ENCODE data around the gene LRRC75B.
"Not testable (repeated sequence)": the region's sequence is repeated elsewhere in the genome, so short reads cannot be mapped to it uniquely, and the experiment has no call there.

LRRC75B gene, protein sequence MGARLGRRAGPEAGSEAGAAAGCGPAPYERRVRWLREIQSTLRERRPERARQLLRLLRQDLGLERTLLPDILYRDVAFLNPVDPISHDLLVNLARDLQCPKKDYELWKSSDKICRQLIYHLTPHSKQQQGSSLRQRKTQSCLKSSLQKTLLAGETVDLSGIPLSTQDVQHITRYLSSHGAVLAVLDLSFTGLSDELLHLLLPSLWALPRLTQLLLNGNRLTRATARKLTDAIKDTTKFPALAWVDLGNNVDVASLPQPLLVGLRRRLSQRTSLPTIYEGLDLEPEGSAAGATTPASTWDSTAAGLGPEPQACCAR

DNA sequence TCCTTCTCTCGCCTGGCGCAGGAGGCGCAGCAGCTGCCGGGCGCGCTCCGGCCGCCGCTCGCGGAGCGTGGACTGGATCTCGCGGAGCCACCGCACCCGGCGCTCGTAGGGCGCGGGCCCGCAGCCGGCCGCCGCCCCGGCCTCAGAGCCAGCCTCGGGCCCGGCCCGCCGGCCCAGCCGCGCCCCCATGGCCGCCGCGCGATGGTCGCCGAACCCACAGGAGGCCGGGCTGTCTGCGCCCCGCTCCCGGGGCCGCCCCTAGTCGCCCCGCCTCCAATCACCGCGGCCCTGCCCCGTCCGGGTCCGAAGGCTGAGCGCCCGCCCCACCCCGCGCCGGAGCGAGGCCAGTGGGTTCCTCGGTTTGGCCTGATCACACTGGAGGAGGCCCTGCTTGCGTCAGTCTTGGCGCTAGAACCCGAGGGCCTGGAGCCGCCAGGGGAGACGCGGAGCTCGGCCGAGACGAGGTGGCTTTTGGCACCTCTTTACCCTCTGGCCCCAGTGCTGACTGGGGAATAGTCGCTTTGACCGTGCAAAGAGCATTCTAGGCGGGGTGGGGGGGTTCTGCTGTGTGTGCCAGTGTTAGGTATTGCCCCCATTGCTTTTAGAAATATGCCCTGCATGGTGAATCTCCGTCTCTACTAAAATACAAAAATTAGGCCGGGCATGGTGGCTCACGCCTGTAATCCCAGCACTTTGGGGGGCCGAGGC is at the start of gene LRRC75B:
LRRC75B (minus strand) TSS at position 223 of the 708 bp plus-strand sequence; CDS start at position 189, 34 bp downstream.
- Histone ChIP-seq H3K9me3 (no peaks in the 10 kb centered on the region), H3K27me3 (ENCODE audit: low read depth) (no peaks in the 10 kb centered on the region), H3K4me3 (peak within 1 kb of the TSS; percentile 49), H3K4me1 (peaks cover 4% of the 10 kb centered on the region), H3K36me3 (replicated peaks) (no peaks in the 10 kb centered on the region)
- peak; percentile 75 to 93 for DNase-seq (ENCODE audit: low spot score in 2 of 2)
- in situ Hi-C loops (cut with MboI; ENCODE audit: low sequenced_read_pairs), result no loop called here

DNA sequence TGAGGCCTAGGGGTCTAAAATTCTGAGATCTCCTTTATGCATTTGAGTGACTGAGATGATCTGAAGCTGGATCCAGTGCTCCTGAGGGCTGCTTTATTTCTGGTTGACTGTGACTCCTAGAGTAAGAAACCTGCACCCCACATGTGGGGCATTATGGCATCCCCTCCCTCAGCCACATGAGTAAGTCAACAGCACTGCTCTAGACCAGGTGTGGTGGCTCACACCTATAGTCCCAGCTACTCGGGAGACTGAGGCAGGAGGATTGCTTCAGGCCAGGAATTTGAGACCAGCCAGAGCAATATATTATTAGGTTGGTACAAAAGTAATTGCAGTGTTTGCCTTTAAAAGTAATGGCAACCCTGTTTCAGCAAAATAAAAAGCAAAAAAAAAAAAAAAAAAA is 49.4 kb upstream of the LRRC75B start:
- not testable (repeated sequence) for H3K27me3 ChIP-seq (ENCODE audit: low read depth); H3K4me1 ChIP-seq; H3K4me3 ChIP-seq; DNase-seq (ENCODE audit: low spot score in 2 of 2); H3K9me3 ChIP-seq; H3K36me3 ChIP-seq (replicated peaks)
- in situ Hi-C loops (cut with MboI; ENCODE audit: low sequenced_read_pairs), result loop anchor here (10.0 kb wide), 1 partner anchor 112 kb away; no protein-coding TSS in a partner anchor

DNA sequence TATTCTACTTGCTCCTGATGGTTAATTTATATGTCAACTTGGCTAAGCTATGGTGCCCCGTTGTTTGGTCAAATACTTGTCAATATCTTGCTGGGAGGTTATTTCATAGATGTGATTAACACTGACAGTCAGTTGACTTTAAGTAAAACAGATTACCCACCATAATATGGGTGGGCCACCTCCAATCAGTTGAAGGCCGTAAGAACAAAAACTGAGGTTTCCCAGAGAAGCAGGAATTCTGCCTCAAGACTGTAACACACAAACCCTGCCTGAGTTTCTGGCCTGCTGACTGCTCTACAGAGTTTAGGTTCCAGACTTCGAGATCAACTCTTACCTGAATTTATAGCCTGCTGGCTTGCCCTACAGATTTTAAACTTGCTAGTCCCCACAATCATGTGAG is 43.6 kb upstream of the LRRC75B start:
- H3K36me3 ChIP-seq (replicated peaks); H3K4me1 ChIP-seq; H3K4me3 ChIP-seq; in situ Hi-C loops (cut with MboI; ENCODE audit: low sequenced_read_pairs); H3K9me3 ChIP-seq; DNase-seq (ENCODE audit: low spot score in 2 of 2); H3K27me3 ChIP-seq (ENCODE audit: low read depth): not testable (repeated sequence)

DNA sequence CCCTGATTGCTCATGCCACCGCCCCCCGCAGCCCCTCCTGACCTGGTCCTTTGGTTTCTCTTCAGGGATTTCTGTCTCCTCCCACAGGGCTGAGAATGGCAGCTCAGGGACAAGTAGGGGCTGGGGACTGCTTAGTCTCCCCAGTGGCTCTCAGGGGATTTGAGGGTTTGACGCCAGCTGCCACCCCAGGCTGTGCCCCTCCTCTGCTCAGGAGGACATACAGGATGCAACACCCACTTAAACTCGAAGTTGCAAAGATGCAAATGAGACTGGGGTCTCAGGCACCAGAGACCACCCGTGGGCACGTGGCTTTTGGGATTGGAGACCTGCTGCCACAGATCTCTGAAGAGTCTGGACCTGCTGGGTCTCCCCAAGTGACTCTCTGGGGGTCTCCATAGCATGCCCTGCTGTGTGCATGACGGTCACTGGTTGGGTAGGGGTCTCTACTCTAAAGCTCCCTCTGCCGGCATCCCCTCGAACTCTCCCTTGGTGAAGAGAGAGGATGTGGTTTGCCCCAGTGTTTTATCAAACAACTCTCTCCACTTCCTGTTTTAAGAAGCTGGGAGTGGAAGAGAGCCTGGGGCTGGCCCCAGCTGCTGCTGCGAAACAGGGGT is 42.0 kb upstream of the LRRC75B start:
- peaks cover 18% of the 10 kb centered on the region for H3K4me1 ChIP-seq
- H3K9me3 ChIP-seq; DNase-seq (ENCODE audit: low spot score in 2 of 2); H3K27me3 ChIP-seq (ENCODE audit: low read depth); H3K4me3 ChIP-seq; in situ Hi-C loops (cut with MboI; ENCODE audit: low sequenced_read_pairs); H3K36me3 ChIP-seq (replicated peaks): not testable (repeated sequence)

DNA sequence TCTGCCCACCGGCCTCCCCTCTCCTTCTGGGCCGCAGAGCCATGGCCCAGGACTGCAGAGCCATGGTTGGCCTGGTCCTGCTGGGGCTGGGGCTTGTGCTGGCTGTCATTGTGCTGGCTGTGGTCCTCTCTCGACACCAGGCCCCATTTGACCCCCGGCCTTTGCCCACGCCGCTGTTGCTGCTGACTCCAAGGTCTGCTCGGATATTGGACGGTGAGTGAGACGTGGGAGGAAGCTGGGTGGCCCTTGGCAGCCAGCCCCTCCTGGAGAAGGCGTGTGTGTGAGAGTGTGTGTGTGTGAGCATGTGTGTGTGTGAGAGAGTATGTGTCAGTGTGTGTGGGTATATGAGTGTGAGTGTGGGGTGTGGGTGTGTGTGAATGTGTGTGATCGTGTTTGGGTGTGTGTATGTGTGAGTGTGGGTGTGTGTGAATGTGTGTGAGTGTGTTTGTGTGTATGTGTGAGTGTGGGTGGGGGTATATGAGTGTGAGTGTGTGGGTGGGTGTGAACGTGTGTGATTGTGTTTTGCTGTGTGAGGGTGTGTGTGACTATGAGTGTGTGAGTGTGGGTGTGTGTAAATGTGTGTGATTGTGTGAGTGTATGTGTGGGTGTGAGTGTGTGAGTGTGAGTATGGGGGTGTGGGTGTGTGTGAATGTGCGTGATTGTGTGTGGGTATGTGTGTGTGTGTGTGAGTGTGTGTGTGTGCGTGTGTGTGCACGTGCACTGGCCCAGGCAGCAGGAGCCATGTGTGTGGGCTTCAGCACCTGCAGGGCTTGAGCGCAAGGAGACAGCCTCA is 40.6 kb upstream of the LRRC75B start:
- H3K4me3 ChIP-seq; in situ Hi-C loops (cut with MboI; ENCODE audit: low sequenced_read_pairs); H3K27me3 ChIP-seq (ENCODE audit: low read depth); DNase-seq (ENCODE audit: low spot score in 2 of 2); H3K9me3 ChIP-seq; H3K36me3 ChIP-seq (replicated peaks): not testable (repeated sequence)
- H3K4me1 ChIP-seq, result peaks cover 18% of the 10 kb centered on the region

DNA sequence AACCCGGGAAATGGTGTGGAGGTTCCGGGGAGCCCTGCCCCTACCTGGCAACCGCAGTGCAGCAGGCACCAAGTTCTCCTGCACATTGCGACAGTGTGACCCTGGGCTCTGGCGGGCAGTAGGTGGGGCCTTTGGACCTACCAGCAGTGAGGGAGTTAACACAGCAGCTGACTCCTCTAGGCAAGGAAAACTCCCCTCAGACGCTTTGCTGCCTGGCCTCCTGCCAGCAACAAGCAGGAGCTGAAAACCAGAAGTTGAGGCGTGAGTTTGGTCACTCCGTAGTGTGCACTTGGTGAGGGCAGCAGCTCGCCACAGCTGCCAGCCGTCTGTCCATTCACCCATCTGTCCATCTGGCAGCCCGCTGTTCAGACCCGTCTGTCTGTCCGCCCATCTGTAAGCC is 39.8 kb upstream of the LRRC75B start:
- DNase-seq (ENCODE audit: low spot score in 2 of 2); in situ Hi-C loops (cut with MboI; ENCODE audit: low sequenced_read_pairs); H3K36me3 ChIP-seq (replicated peaks); H3K9me3 ChIP-seq; H3K27me3 ChIP-seq (ENCODE audit: low read depth); H3K4me3 ChIP-seq: not testable (repeated sequence)
- H3K4me1 ChIP-seq, result peaks cover 18% of the 10 kb centered on the region

DNA sequence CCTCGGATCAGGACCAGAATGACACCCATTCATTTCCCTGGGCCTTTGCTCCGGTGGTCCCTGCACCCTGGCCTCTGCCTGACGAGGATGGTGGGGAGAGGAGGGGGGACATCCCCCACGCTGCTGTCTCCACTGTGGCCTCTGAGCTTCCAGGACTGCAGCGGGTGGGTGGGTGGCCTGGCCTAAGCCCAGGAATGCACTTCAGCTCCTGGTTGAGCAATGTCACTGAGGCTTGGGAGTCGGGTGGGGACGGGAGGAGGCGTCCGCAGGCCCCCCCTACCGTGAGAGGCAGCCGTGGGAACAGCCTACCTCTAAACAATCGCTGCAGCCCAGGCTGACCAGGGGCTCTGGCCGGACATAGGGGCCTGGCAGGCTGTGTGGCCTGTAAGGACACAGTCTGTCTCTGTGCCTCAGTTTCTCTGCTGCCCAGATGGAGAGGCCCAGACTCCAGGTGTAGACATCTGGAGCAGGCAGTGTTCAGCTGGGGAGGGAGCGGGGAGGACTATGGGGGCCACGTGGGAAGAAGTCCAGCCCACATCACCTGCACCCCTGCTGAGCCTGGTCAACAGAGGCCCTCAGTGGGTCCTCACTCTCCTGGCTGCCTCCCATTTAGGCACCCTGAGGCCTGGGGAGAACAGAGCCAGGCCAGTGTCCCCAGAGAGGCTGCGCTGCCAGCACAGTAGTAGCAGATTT is 38.7 kb upstream of the LRRC75B start:
- H3K27me3 ChIP-seq (ENCODE audit: low read depth); H3K4me3 ChIP-seq; H3K9me3 ChIP-seq; in situ Hi-C loops (cut with MboI; ENCODE audit: low sequenced_read_pairs); H3K36me3 ChIP-seq (replicated peaks): not testable (repeated sequence)
- peaks cover 18% of the 10 kb centered on the region for H3K4me1 ChIP-seq
- DNase-seq (ENCODE audit: low spot score in 2 of 2), result peak in 1 of 2 experiments; percentile 35

DNA sequence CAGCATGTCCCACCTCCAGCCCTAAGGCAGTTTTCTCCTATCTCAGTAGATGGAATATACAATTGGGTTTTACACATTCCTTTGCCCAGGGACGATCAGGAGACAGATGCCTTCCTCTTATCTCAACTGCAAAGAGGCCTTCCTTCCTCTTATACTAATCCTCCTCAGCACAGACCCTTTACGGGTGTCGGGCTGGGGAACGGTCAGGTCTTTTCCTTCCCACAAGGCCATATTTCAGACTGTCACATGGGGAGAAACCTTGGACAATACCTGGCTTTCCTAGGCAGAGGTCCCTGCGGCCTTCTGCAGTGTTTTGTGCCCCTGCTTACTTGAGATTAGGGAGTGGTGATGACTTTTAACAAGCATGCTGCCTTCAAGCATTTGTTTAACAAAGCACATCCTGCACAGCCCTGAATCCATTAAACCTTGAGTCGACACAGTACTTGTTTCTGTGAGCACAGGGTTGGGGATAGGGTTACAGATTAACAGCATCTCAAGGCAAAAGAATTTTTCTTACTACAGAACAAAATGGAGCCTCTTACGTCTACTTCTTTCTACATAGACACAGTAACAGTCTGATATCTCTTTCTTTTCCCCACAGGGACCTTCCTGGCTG is 38.0 kb upstream of the LRRC75B start:
- in situ Hi-C loops (cut with MboI; ENCODE audit: low sequenced_read_pairs); H3K4me3 ChIP-seq: not testable (repeated sequence)
- DNase-seq (ENCODE audit: low spot score in 2 of 2), result peak; percentile 45 to 63

DNA sequence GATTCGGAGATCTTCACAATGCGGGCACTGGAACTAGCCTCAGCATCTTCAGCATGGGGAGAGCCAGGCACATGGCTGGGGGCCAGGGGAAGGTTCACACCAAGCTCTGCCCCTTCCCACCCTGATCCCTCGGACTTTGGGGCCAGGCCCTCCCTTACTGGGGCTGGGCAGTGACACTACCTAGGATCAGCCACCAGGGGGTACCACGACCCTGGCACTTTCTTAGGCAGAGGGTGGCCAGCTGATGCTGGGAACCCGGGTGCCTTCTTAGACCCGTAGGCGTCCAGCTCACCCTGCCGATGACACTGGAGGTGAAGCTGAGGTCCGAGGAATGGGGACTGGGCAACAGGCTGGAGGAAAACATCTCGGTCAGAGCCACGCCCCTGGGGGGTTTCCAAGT is 36.2 kb upstream of the LRRC75B start:
- peak in 1 of 2 experiments; percentile 71 for DNase-seq (ENCODE audit: low spot score in 2 of 2)
- in situ Hi-C loops (cut with MboI; ENCODE audit: low sequenced_read_pairs); H3K27me3 ChIP-seq (ENCODE audit: low read depth); H3K4me3 ChIP-seq; H3K36me3 ChIP-seq (replicated peaks); H3K9me3 ChIP-seq: not testable (repeated sequence)
- peaks cover 18% of the 10 kb centered on the region for H3K4me1 ChIP-seq

More for the DNA sequence above, 38.0 kb upstream of the LRRC75B start:
- H3K36me3 ChIP-seq (replicated peaks); H3K27me3 ChIP-seq (ENCODE audit: low read depth); H3K9me3 ChIP-seq: not testable (repeated sequence)
- H3K4me1 ChIP-seq, result peaks cover 18% of the 10 kb centered on the region

DNA sequence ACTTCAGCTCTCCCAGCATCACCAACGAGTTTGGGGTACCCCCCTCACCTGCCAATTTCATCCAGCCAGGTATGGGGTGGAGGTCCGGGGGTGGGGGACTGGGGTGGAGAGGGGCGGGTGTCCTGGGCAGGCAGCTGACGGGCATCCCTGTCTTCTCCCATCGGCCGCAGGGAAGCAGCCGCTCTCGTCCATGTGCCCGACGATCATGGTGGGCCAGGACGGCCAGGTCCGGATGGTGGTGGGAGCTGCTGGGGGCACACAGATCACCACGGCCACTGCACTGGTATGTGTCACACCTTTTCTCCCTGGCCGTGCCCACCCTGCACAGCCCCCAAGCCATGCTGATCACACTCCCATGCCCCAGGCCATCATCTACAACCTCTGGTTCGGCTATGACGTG is 35.0 kb upstream of the LRRC75B start:
- H3K9me3 ChIP-seq; H3K4me3 ChIP-seq; DNase-seq (ENCODE audit: low spot score in 2 of 2); H3K36me3 ChIP-seq (replicated peaks); in situ Hi-C loops (cut with MboI; ENCODE audit: low sequenced_read_pairs); H3K27me3 ChIP-seq (ENCODE audit: low read depth): not testable (repeated sequence)
- peaks cover 18% of the 10 kb centered on the region for H3K4me1 ChIP-seq

DNA sequence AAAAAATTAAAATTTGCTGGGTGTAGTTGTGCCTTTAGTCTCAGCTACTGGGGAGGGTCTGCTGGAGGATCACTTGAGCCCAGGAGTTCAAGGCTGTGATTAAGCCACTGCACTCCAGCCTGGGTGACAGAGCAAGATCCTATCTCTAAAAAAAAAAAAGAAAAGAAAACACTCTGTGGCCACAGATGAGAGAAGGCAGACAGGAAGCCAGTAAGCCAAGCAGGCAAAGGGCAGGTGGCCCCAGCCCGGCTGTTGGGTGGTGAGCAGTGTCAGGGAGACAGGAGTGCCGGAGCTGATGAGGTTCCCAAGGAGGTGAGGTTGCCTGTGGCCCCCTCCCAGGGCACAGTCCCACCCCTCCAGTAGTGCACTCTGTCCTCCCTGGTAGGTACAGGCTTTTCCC is 29.7 kb upstream of the LRRC75B start:
- in situ Hi-C loops (cut with MboI; ENCODE audit: low sequenced_read_pairs); H3K9me3 ChIP-seq; H3K27me3 ChIP-seq (ENCODE audit: low read depth); H3K4me1 ChIP-seq; DNase-seq (ENCODE audit: low spot score in 2 of 2); H3K4me3 ChIP-seq; H3K36me3 ChIP-seq (replicated peaks): not testable (repeated sequence)

DNA sequence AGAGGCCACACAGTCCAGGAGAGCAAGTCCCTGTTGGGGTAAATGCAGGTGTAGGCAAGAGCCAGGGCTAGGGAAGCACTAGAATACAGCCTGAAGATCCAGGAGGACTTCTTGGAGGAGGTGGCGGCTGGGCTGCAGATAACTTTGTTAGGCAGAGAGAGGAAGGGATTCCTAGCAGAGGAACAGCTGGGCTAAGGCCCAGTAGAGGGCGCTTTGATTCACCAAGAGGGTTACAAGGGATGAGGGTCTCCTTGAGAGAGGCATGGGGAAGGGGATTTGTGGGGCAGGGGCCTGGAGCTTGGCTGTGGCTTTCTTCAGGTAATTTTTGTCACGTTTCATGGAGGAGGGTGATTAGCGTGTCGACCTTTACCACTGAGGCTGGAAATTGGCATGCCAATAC is 28.4 kb upstream of the LRRC75B start:
- H3K36me3 ChIP-seq (replicated peaks); H3K27me3 ChIP-seq (ENCODE audit: low read depth); DNase-seq (ENCODE audit: low spot score in 2 of 2); H3K4me3 ChIP-seq; H3K9me3 ChIP-seq; in situ Hi-C loops (cut with MboI; ENCODE audit: low sequenced_read_pairs); H3K4me1 ChIP-seq: not testable (repeated sequence)

DNA sequence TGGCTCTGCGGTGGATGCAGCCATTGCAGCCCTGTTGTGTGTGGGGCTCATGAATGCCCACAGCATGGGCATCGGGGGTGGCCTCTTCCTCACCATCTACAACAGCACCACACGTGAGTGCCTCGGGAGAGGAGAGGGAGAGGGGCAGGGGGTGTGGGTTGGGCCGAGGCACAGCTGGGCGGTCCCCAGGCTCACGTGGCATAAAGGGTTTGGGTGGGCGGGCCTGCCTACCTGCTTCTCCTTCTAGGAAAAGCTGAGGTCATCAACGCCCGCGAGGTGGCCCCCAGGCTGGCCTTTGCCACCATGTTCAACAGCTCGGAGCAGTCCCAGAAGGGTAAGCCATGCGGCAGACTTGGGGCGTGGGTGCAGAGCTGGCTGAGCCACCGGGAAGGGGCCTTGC is 21.9 kb upstream of the LRRC75B start:
- H3K36me3 ChIP-seq (replicated peaks); in situ Hi-C loops (cut with MboI; ENCODE audit: low sequenced_read_pairs); H3K4me3 ChIP-seq; H3K27me3 ChIP-seq (ENCODE audit: low read depth); DNase-seq (ENCODE audit: low spot score in 2 of 2); H3K9me3 ChIP-seq; H3K4me1 ChIP-seq: not testable (repeated sequence)
